HFF-Myc (cell line): ENCODE measurements around the gene FCAMR.

Experiments
- DNase-seq: peaks from one replicate; pipeline ENCODE4 v3.0.0-alpha.2; 2011; ENCODE audit warnings: low read depth; ENCODE audit errors: extremely low read depth
- H3K4me3 ChIP-seq: replicated peaks from 2 replicates; pipeline ENCODE4 v1.5.1; 2011; ENCODE audit warnings: low read depth, mild to moderate bottlenecking, control low read depth, low read length
- CTCF ChIP-seq: IDR thresholded peaks from 2 replicates; pipeline ENCODE4 v1.5.1; 2012; ENCODE audit warnings: mild to moderate bottlenecking, low read depth, low read length, control low read depth; ENCODE audit errors: missing control alignments

FCAMR gene

GRCh38 chr1:206971029-206971655, 882 bp upstream of the FCAMR start:
- no peak overlapping the region for H3K4me3 ChIP-seq
- no peak for DNase-seq
- no peak for TF ChIP-seq CTCF

- no peak for DNase-seq
- no peak for TF ChIP-seq CTCF
- H3K4me3 ChIP-seq, result no peak overlapping the region
Observed at GRCh38 chr1:206969090-206969489, 1.2 kb downstream of the FCAMR start.

- no peak for TF ChIP-seq CTCF
- no peak for DNase-seq
- no peak overlapping the region for H3K4me3 ChIP-seq
Observed at GRCh38 chr1:206967096-206967849, 3.0 kb downstream of the FCAMR start.

GRCh38 chr1:206965781-206966180, 4.5 kb downstream of the FCAMR start:
- DNase-seq, result no peak
- H3K4me3 ChIP-seq, result no peak overlapping the region
- no peak for TF ChIP-seq CTCF

- TF ChIP-seq CTCF, result no peak
- H3K4me3 ChIP-seq, result no peak overlapping the region
- no peak for DNase-seq
Observed at GRCh38 chr1:206963740-206964139, 6.5 kb downstream of the FCAMR start.

GRCh38 chr1:206963119-206963712, 7.0 kb downstream of the FCAMR start:
- DNase-seq, result no peak
- TF ChIP-seq CTCF, result no peak
- no peak overlapping the region for H3K4me3 ChIP-seq
